HG02588 (cell line): ENCODE measurements around the gene PLPPR4.

Experiments
- ATAC-seq: cut with Tn5 transposase; IDR thresholded peaks from one replicate; pipeline ENCODE4 v1.9.1; 2021; ENCODE audit warnings: mild to moderate bottlenecking, moderate library complexity; ENCODE audit not compliant: unreplicated experiment

PLPPR4 gene

DNA sequence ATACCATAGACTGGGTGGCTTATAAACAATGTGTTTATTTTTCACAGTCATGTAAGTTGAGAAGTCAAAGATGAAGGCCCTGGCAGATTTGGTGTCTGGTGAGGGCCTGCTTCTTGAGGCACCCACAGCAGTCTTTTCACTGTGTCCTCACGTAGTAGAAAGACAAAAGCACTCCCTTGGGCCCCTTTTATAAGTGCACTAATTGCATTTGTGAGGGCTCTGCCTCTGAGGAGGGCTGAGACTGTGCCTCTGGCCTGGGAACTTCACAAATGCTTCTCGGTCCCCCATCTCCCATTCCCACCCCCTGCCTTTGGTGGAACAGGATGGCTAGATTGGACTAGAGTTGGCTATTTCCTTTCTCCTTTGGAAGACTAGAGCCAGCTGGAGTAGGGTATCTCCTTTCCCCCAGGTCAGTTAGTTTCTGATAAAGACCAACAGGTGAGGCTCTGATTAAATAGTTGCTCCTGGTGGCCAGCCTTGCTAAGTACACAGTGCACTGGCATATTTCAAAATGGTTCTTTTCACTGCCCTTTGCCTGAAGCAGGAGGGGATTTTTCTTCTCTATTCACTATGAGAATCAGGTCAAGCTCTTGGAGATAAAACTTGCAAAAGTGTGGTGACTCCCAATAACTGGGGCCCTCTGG is 82.9 kb downstream of the PLPPR4 start:
- no peak for ATAC-seq

DNA sequence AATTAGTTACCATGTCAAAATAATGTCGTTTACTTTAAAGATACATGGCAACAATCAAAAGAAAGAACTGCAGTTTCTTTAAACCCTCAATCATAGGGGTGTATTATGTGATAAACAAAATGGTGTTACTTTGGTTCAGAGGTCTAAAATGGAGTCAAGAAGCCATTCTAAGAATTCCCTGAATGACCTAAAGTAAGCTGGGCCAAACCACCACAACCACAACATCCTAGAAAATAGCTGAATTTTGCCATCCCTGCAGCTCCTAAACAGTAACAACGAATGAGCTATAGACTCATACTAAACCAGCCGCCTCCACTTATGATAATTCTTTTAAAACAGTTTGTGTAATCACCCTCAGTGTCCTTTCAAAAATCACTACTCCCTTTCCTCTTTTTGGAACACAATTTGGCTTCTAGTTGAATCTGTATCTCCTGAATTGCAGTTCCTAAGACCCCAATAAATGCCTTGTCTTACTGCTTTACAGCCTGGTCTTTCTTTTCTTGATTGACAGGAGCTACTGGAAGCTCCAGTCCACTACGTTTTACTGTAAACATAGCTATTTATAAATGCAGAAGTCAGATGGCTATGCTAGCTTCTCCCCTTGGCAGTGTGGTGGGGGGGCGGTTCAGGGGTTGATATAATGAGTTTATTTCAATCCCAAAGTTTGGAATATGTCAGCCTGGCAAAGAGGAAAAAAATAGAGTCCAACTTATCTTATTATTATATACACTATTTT is 84.3 kb downstream of the PLPPR4 start:
- no peak for ATAC-seq

DNA sequence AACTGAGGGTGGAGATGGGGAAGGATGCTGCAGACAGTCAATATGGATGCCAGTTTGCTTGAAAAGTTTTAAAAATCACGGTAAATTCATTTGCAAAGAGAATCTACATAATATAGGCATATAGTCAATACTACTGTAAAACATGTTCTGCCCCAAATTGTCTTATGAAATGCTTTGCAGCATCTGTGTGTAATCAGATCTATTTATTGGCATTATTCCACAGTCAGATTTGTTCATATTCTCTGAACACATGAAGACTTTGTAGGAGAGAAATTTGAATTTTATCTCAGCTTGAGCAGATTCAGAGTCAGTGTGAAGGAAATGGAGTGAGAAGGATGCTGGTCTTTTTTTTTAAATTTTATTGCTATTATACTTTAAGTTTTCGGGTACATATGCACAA is 88.5 kb downstream of the PLPPR4 start:
- no peak for ATAC-seq

DNA sequence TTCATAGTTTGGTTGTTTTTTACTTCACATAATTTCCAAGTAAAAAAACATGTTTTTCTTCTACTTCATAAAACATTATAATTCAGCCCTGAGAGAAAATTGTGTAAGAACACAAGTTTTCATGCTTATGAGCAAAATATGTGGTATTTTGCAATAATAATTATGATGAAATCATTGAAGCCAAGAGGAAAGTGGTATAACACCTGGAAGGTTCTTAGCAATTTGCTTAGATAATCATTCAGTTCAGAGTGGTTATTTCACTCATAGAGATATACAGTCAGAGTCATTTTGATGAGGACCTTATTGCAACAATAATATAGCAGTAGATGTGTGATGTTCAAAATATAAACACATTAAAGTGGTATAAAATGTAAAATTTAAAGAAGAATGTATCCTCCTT is 94.5 kb downstream of the PLPPR4 start:
- no peak for ATAC-seq
